HepG2 (cell line): ENCODE data around the gene TNS1. TPM values are rescaled to one million over a fixed set of nuclear protein-coding genes. Genes with fewer than 3 reads are reported as not detected.

Experiments
- ATAC-seq: fragments of 200-7000 bp; cut with Tn5 transposase; 3 replicates; pipeline ENCODE4 v1.9.1; 2020; ENCODE audit warnings: mild to moderate bottlenecking, moderate library complexity
- BruUV-seq: library from RNA; stranded (reverse); fragments of 400-500 nt; replicated peaks from 2 replicates; lab custom pipeline; 2021; lab: Mats Ljungman, UMichigan
- CTCF ChIA-PET: fragments of 300-600 bp; formaldehyde crosslinking; extraction: SDS; loops from one replicate; lab custom pipeline; 2021; ENCODE audit warnings: low total read pairs, inconsistent platforms, low intra/inter-chr PET ratio; lab: Yijun Ruan, JAX
- POLR2A ChIA-PET: fragments of 350-600 bp; sonication (Branson Sonifier 250); formaldehyde crosslinking; loops from one replicate; lab custom pipeline; 2020; ENCODE audit warnings: antibody characterized with exemption, inconsistent platforms; lab: Yijun Ruan, JAX
- DNase-seq: peaks from one replicate; pipeline ENCODE4 v3.0.0-alpha.2; 2015; ENCODE audit warnings: low spot score
- FAIRE-seq: peaks from 3 replicates; lab custom pipeline; 2011; peaks lifted over from hg19 to GRCh38; lab: Jason Lieb, UNC
- H2AFZ ChIP-seq: one replicate; pipeline ENCODE4 v1.6.1; 2011; ENCODE audit warnings: low read length, inconsistent platforms
- H3K27ac ChIP-seq: fragments of 300-600 bp; 3 replicates; pipeline ENCODE4 v1.8.0; 2011; ENCODE audit warnings: mixed run types, mild to moderate bottlenecking, mixed read lengths, low read length, inconsistent platforms; ENCODE audit not compliant: insufficient read depth; ENCODE audit errors: extremely low read length
- H3K27me3 ChIP-seq, 2 experiments: fragments of 200-600 bp in 1 of 2; 2 replicates in 1 of 2; 3 replicates in 1 of 2; pipeline versions ENCODE4 v1.6.0 to v1.8.0; 2011; ENCODE audit warnings: low read length in 2 of 2, mild to moderate bottlenecking in 2 of 2, moderate library complexity in 2 of 2, inconsistent platforms in 1 of 2; ENCODE audit not compliant: insufficient read depth in 2 of 2, control insufficient read depth in 1 of 2
- H3K36me3 ChIP-seq, 2 experiments: fragments of 200-600 bp in 1 of 2; replicated peaks in 1 of 2; 2 replicates in 1 of 2; 3 replicates in 1 of 2; pipeline versions ENCODE4 v1.5.1 to v1.8.0; 2011; ENCODE audit warnings: low read length in 2 of 2, inconsistent platforms in 1 of 2; ENCODE audit not compliant: insufficient read depth in 2 of 2, control insufficient read depth in 1 of 2
- H3K4me1 ChIP-seq: 2 replicates; pipeline ENCODE4 v1.5.1; 2012; ENCODE audit warnings: low read length, inconsistent platforms; ENCODE audit not compliant: insufficient read depth
- H3K4me2 ChIP-seq: 2 replicates; pipeline ENCODE4 v1.6.0; 2011; ENCODE audit warnings: low read depth, low read length, inconsistent platforms
- H3K4me3 ChIP-seq, 3 experiments: fragments of 200-600 bp in 1 of 3; sonication (generic), shearing (Covaris generic) in 1 of 3; replicated peaks in 1 of 3; 2 replicates each; pipeline ENCODE4 v1.5.1; 2011 to 2016; ENCODE audit warnings: low read length in 3 of 3, inconsistent platforms in 2 of 3, low read depth in 2 of 3, mild to moderate bottlenecking in 2 of 3, control low read depth in 1 of 3, mixed read lengths in 1 of 3; ENCODE audit not compliant: insufficient read depth in 1 of 3
- H3K79me2 ChIP-seq: one replicate; pipeline ENCODE4 v1.6.1; 2011; ENCODE audit warnings: low read length, inconsistent platforms; ENCODE audit not compliant: insufficient read depth
- H3K9ac ChIP-seq: 2 replicates; pipeline ENCODE4 v1.6.0; 2011; ENCODE audit warnings: mild to moderate bottlenecking, low read depth, low read length, inconsistent platforms; ENCODE audit not compliant: insufficient read depth
- H3K9me3 ChIP-seq: 2 replicates; pipeline ENCODE4 v1.5.1; 2012; ENCODE audit warnings: mild to moderate bottlenecking, low read length
- H4K20me1 ChIP-seq: 2 replicates; pipeline ENCODE4 v1.6.0; 2011; ENCODE audit warnings: inconsistent platforms, mild to moderate bottlenecking, low read length, moderate library complexity; ENCODE audit not compliant: insufficient read depth
- HNRNPL ChIP-seq: fragments of 200-400 bp; formaldehyde crosslinking; IDR thresholded peaks from 2 replicates; pipeline ENCODE4 v1.6.1; 2017; ENCODE audit warnings: mild to moderate bottlenecking, low read depth, low read length
- MXI1 ChIP-seq: IDR thresholded peaks from 3 replicates; pipeline ENCODE4 v1.6.1; 2012; ENCODE audit warnings: low read depth, low read length, inconsistent platforms, borderline replicate concordance
- TBX2 ChIP-seq: sonication (generic); formaldehyde crosslinking; IDR thresholded peaks from 2 replicates; pipeline ENCODE4 v1.5.0; 2020; ENCODE audit warnings: missing genetic modification reagents, mild to moderate bottlenecking, borderline replicate concordance
- ZNF562 ChIP-seq: sonication (generic); formaldehyde crosslinking; IDR thresholded peaks from 2 replicates; pipeline ENCODE4 v1.8.0; 2022; ENCODE audit warnings: missing genetic modification reagents, borderline replicate concordance
- WGBS: methylation state at CpG from one replicate; pipeline ENCODE4 v1.1.6; 2017; ENCODE audit warnings: low lambda C conversion rate; 5-methylcytosine and 5-hydroxymethylcytosine counted together
- in situ Hi-C: cut with HindIII; loops from 2 replicates; pipeline ENCODE4 v1.10.0; 2017; ENCODE audit warnings: low pct_unique_long_range_greater_than_20kb; ENCODE audit not compliant: extremely low pct_ligation_motif_present
- intact Hi-C: fragments of 100-400 bp; cut with micrococcal nuclease; formaldehyde crosslinking; loops from one replicate; pipeline ENCODE4 v1.10.0; 2022; ENCODE audit not compliant: unreplicated experiment
- polyA plus RNA-seq, 8 experiments: library from polyadenylated mRNA; depleted of rRNA in 3 of 8; stranded (reverse) in 7 of 8; unstranded in 1 of 8; fragments of >200 nt; fragmentation: Illumina TruSeq in 4 of 8; extraction: Trizol in 4 of 8; gene quantifications; 2 replicates each; pipeline versions ENCODE4 v1.2.1 to v1.2.3, GENCODE V29; 2011 to 2016; ENCODE audit warnings: low read depth in 4 of 8, missing spikeins in 1 of 8, mixed read lengths in 1 of 8; ENCODE audit not compliant: insufficient read depth in 1 of 8
- total RNA-seq, 5 experiments: library from RNA; depleted of rRNA; stranded (reverse); fragments of >200 nt; fragmentation: Illumina TruSeq; extraction: Trizol; gene quantifications; 2 replicates each; pipeline ENCODE4 v1.2.3, GENCODE V29; 2016; ENCODE audit warnings: low read depth in 1 of 5
- TF ChIP-seq, protein P1 (sequence below): sonication (generic); formaldehyde crosslinking; IDR thresholded peaks from 2 replicates; pipeline ENCODE4 v1.4.0; 2020; ENCODE audit warnings: missing genetic modification reagents
- TF ChIP-seq, protein P2 (sequence below), 2 experiments: fragments of 450-650 bp in 1 of 2; sonication (generic) in 1 of 2; formaldehyde crosslinking in 1 of 2; IDR thresholded peaks; 2 replicates each; pipeline versions ENCODE4 v1.6.1 to v1.8.0; 2016 to 2022; ENCODE audit warnings: antibody characterized with exemption in 1 of 2, mild to moderate bottlenecking in 1 of 2, missing genetic modification reagents in 1 of 2

Gene TNS1
- total and polyA plus RNA-seq, 2 of the 13 experiments (the other 11 are each of a cell fraction or from before 2014, with no cell fraction given) = 1.9 to 118 TPM

DNA sequence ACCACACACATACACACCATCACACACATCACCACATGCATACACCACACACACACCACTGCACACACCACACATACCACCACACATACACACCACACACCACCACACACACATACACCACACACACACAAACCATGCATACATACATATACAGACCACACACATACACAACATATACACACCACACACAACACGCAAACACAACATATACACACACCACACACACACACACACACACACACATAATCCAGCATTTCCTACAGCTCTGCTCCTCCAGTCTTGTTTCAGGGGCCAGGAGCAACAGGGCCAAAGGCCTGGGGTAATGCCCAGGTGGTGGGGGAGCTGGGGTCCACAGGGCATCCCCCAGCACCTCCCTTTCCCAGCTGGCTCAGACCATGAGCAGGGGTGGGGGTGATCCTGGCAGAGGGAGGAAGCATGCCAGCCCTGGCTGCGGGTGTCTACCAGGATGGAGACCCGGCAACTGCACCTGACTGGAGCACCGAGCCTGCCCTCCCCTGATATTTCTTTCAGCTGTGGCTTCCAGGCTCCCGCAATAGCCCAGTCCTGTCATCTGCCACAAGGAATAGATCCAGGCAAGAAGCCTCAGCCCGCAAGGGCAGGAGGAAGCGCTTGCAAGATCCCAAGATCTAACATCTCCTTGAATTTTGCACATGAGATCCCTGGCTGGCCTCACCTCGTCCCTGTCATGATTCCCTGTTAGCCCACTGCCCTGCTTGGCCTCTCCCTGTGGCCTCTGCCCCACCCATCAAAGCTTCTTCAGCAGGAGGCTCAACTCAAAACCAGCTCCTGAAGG is 196.9 kb downstream of the TNS1 start (continued):
- TF ChIP-seq, protein P1, sequence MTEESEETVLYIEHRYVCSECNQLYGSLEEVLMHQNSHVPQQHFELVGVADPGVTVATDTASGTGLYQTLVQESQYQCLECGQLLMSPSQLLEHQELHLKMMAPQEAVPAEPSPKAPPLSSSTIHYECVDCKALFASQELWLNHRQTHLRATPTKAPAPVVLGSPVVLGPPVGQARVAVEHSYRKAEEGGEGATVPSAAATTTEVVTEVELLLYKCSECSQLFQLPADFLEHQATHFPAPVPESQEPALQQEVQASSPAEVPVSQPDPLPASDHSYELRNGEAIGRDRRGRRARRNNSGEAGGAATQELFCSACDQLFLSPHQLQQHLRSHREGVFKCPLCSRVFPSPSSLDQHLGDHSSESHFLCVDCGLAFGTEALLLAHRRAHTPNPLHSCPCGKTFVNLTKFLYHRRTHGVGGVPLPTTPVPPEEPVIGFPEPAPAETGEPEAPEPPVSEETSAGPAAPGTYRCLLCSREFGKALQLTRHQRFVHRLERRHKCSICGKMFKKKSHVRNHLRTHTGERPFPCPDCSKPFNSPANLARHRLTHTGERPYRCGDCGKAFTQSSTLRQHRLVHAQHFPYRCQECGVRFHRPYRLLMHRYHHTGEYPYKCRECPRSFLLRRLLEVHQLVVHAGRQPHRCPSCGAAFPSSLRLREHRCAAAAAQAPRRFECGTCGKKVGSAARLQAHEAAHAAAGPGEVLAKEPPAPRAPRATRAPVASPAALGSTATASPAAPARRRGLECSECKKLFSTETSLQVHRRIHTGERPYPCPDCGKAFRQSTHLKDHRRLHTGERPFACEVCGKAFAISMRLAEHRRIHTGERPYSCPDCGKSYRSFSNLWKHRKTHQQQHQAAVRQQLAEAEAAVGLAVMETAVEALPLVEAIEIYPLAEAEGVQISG (CRISPR knock-in tag) = no peak
- TF ChIP-seq TBX2 (CRISPR knock-in tag) (no peak), ZNF562 (CRISPR knock-in tag) (no peak), MXI1 (no peak)

DNA sequence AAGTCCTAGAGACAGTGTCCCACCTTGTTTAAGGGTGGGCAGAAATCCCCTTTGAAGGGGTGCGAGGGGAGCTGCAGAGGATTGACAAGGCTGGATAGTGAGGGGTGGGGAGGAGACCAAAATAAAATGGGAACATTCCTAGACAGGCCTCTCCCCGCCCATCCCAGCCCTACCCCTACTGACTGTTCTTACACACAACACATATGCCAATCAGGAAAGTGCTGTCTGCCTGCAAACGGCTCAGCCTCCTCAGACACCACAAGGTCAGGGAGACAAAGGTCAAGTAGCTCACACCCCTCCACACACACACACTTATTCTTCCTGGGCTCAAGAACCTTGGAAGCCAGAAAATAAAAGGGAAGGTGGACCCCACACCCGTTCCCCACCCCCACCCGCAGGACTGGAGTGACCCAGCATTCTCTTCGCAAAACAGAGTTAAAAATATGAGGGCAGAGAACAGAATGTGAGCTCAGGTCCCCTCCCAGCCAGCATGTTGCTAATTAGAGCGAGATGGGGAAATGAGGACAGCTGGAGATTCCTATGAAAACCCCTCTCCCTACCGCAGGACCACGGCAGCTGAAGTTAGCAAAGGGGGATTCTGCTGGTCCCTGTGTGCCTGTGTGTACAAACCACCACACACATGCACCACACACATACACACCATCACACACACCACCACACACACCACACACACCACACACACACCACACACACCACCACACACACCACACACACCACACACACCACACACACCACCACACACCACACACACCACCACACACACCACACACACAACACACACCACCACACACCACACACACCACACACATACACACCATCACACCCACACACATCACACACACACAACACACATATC is 197.8 kb downstream of the TNS1 start:
- H3K79me2 ChIP-seq = no peaks in the 10 kb centered on the region
- FAIRE-seq (peak; percentile 92), ATAC-seq (peak; percentile 6; the same call in 2 of the 3 replicates), DNase-seq (no peak)
- in situ Hi-C loops (no loop called here), intact Hi-C loops (no loop called here)
- H3K27ac ChIP-seq = no peak overlapping the region
- TF ChIP-seq, protein P2, sequence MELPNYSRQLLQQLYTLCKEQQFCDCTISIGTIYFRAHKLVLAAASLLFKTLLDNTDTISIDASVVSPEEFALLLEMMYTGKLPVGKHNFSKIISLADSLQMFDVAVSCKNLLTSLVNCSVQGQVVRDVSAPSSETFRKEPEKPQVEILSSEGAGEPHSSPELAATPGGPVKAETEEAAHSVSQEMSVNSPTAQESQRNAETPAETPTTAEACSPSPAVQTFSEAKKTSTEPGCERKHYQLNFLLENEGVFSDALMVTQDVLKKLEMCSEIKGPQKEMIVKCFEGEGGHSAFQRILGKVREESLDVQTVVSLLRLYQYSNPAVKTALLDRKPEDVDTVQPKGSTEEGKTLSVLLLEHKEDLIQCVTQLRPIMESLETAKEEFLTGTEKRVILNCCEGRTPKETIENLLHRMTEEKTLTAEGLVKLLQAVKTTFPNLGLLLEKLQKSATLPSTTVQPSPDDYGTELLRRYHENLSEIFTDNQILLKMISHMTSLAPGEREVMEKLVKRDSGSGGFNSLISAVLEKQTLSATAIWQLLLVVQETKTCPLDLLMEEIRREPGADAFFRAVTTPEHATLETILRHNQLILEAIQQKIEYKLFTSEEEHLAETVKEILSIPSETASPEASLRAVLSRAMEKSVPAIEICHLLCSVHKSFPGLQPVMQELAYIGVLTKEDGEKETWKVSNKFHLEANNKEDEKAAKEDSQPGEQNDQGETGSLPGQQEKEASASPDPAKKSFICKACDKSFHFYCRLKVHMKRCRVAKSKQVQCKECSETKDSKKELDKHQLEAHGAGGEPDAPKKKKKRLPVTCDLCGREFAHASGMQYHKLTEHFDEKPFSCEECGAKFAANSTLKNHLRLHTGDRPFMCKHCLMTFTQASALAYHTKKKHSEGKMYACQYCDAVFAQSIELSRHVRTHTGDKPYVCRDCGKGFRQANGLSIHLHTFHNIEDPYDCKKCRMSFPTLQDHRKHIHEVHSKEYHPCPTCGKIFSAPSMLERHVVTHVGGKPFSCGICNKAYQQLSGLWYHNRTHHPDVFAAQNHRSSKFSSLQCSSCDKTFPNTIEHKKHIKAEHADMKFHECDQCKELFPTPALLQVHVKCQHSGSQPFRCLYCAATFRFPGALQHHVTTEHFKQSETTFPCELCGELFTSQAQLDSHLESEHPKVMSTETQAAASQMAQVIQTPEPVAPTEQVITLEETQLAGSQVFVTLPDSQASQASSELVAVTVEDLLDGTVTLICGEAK (IDR thresholded peaks at IDR 0.05) = no peak
- TF ChIP-seq, protein P2 (CRISPR knock-in tag; IDR thresholded peaks at IDR 0.05) = no peak
- peak; percentile 92 for TF ChIP-seq HNRNPL
- H2AFZ ChIP-seq = no peak overlapping the region
- H3K4me1 ChIP-seq = peaks cover 13% of the 10 kb centered on the region; the same call in 1 of the 2 replicates
- 79% methylated on average over 9 of the region's 9 CpGs for WGBS
- BruUV-seq = no TSS peak
- H3K36me3 ChIP-seq = peaks cover 20 to 21% of the 10 kb centered on the region in 2 experiments
- no peak overlapping the region for H3K4me3 ChIP-seq
- POLR2A ChIA-PET = no interaction called here
- no peak overlapping the region for H3K9ac ChIP-seq
- H4K20me1 ChIP-seq = peaks cover 17% of the 10 kb centered on the region; the same call in 1 of the 2 replicates
- H3K9me3 ChIP-seq = no peaks in the 10 kb centered on the region
- no peak overlapping the region for H3K4me2 ChIP-seq
- CTCF ChIA-PET = no interaction called here
- H3K27me3 ChIP-seq = no peaks in the 10 kb centered on the region
